Vagina (tissue), 2 donors: Measurements from ENCODE around the gene TNRC18.

Source experiments
- CTCF ChIP-seq, 3 experiments: fragments of 450-650 bp in 2 of 3; fragments of 200-600 bp in 1 of 3; sonication (generic) in 1 of 3; IDR thresholded peaks; one replicate each; pipeline ENCODE4 v1.5.1; 2017 to 2019; ENCODE audit warnings: antibody characterized with exemption in 3 of 3, mild to moderate bottlenecking in 2 of 3, moderate library complexity in 2 of 3
- POLR2A ChIP-seq, 2 donors: fragments of 450-650 bp; IDR thresholded peaks; one replicate each; pipeline ENCODE4 v1.6.1; 2017; ENCODE audit warnings: antibody characterized with exemption in 2 of 2, mild to moderate bottlenecking in 2 of 2, moderate library complexity in 2 of 2
- POLR2AphosphoS5 ChIP-seq, 2 donors: sonication (generic); formaldehyde crosslinking; IDR thresholded peaks; one replicate each; pipeline ENCODE4 v1.9.0; 2017; ENCODE audit warnings: antibody characterized with exemption in 2 of 2, mild to moderate bottlenecking in 2 of 2, low read depth in 1 of 2; ENCODE audit not compliant: insufficient read depth in 1 of 2

DNA sequence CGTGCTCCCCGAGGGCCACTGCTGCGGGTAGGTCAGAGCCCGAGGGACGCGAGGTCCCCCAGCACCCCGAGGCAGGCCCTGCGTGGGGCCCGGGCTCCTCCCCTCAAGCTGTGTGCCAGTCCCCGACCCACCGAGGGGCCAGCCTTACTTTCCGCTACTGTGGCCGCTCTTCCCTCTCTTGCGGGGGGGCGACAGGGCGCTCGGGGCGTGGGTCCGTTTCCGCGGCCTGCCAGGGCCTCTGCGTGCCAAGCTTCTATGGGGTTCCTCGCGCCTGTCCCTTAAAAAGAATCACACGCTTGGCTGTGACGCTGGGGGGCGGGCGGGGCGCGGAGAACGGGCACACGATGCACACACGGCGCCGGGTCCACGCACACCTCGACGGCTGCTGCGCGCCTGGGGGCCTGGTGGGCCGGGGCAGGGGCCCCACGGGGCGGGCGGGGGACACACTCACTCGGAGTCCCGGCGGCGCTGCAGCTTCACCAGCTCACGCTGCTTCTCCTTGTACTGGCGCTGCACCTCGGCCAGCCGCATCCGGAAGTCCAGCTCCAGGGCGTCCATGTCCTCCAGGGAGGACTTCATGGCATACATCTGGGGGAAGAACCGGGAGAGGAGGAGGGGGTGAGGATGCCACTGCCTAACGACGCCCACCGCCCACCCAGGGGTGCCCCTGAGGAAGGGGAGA, 62.0 kb downstream of the TNRC18 start:
- no peak for TF ChIP-seq CTCF (IDR thresholded peaks at IDR 0.05)
- no peak for TF ChIP-seq POLR2AphosphoS5 (IDR thresholded peaks at IDR 0.05; ENCODE audit: insufficient read depth in 1 of 2, low read depth in 1 of 2)
- TF ChIP-seq POLR2A (IDR thresholded peaks at IDR 0.05), result no peak
